ENCODE results near the gene DNM1. TPM values are rescaled to one million over a fixed set of nuclear protein-coding genes. Genes with fewer than 3 reads are reported as not detected.
A peak's percentile ranks its signal among the peaks of the same experiment; 100 is the strongest.

The DNM1 gene
- polyA plus RNA-seq (2013, experiment 1 of 2; ENCODE audit: insufficient read length): 76.5 TPM
- 82.4 TPM for polyA plus RNA-seq (2013, experiment 2 of 2; ENCODE audit: insufficient read length)

DNA sequence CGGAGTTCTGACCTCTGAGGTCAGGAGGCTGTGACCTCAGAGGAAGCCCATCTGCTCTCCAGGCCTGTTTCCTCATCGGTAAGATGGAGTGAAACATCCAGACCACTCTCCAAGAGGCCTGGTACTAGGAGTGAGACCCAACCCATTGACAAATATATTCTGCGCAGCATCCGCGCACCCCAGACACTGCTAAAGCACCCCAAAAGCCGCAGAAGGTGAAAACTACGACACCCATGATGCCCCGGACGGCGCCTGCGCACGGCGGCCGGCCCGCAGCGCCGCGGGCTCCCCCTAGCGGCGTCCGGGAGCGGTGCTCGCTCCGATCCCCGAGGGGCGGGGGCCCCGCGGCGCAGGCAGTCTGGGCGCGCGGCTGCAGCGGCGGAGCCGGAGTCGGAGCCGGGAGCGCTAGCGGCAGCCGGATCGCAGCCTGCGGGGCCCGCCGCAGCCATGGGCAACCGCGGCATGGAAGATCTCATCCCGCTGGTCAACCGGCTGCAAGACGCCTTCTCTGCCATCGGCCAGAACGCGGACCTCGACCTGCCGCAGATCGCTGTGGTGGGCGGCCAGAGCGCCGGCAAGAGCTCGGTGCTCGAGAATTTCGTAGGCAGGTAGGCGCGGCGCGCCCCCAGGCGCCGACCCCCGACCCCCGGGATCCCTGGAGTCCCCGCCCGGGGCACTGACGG, at the start of gene DNM1:
Gene DNM1 (plus strand): TSS at position 356 of the 683 bp plus-strand sequence. CDS start 92 bp downstream, at position 448.
- peak; percentile 63 for DNase-seq

DNA sequence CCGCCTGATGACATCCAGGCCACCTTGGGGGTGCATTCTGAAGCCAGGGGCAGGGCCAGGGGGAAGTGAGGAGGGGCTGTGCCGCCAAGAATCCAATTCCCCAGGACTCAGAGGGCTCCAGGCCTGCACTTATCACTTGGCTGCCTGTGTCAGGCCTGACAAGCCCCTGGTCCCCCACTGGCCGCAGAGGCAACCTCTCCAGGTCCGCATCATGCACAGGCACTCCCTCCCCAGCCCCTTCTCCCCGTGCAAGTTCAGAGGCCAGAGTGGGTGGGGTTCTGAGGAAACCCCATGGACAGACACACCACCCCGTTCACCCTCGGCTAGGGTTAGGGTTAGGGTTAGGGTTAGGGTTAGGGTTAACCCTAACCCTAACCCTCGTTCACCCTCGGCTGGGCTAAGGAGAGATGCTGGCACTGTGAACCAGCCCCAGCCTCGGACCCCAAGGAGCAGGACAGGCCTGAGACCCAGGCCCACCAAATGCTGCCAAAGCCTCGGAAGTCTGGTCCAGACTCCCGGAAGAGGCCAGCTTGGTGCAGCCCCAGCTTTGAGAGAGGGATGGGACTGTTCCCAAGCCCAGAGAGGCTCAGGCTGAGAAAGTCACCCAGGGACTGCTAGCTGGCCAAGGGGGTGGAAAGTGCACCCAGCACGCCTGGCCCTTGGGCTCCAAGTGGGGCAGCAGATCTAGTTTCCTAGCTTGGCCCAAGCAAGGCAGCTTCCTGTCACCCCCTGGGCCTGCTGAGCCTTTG, 49.1 kb upstream of the DNM1 start:
- no peak for DNase-seq

DNA sequence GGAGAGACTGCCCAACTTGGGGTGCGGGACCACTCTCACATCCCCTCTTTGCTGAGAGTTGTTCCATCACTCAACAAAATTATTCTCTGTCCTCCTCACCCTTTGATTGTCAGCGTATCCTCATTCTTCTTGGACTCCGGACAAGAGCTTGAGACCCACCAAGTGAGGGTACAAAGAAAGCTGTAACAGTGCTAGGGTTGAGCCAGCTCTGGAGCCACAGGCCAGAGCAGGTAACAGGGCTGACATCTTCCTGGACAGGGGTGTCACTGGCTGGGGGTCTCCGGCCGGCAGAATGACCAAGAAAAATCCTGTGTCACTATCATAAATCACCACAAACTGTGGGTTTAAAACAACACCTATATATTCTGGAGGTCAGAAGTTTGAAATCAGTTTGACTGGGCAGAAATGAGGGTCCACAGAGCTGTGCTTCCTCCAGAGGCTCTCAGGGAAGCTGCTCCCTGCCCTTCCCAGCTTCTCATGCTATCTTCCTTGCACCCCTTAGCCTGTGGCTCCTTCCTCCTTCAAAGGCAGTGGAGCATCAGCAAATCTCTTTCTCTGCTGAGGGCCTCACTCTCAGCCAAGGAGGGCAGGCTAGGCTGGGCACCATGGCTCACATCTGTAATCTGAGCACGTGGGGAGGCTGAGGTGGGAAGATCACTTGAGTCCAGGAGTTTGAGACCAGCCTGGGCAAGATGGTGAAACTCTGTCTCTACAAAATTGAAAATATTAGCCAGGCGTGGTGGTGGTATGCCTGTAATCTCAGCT, 47.3 kb upstream of the DNM1 start:
- no peak for DNase-seq

DNA sequence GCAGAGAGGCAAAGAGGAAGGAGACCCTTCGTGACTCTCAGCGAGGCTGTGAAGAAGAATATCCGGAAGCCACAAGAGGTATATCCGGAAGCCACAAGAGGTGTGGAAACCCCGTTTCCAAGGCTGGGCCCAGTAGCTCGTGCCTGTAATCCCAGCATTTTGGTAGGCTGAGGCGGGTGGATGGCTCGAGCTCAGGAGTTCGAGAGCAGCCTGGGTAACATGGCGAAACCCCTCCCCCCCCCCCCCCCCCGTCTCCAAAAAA, 43.7 kb upstream of the DNM1 start:
- no peak for DNase-seq

DNA sequence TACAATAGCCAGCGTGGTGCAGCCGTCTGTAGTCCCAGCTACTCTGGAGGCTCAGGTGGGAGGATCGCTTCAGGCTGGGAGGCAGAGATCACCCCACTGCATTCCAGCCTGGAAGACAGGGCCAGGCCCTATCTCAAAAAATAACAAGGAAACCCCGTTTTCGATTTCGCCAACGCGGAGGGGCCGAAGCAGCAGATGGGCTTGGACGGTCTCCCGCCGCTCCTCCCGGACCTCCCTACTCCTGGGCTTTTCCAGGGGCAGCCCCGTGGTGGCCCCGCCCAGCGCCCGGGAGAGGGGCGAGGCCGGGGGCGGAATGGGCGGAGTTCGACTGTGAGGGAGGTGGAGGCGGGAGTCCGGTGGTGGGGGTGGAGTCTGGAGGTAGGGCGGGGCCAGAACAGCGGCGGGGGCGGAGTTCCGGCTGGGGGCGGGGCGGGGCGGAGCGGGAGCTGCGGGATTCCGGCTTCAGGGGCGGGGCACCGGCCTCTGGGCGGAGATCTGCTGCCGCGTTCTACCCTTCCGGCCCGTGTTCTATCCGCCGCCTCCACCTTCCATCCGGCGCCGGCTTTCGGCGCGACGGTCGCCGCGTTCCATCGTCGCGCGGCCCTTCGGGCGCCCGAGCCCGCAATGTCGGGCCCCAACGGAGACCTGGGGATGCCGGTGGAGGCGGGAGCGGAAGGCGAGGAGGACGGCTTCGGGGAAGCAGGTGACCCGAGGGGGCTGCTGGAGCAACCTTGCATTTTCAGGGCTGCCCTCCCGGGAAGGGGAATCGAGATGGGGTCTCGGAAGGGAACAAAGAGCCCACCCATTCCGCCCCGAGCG, 43.2 kb upstream of the DNM1 start, which contains the start of gene BBLN:
Gene BBLN (plus strand): TSS at position 482 of the 819 bp plus-strand sequence. CDS start 143 bp downstream, at position 625.
- DNase-seq: peak; percentile 94

DNA sequence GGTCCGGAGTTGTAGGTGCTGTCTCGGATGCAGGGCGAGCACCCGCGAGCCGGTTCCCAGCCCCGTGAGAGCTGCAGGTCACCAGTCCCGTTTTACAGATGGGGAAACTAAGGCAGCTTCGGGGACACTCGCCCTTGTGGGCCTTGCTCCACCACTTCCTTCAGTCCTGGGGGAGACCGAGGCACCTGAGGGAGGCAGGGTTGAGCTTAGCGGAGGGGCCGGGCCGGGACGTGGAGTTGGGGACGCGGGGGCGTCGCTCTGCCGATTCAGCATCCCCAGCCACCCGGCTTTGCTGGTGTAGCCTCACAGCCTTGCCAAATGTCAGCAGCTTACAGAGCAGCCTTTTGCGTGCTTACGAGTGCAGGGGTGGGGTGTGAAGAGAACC, 42.6 kb upstream of the DNM1 start:
- DNase-seq: no peak

DNA sequence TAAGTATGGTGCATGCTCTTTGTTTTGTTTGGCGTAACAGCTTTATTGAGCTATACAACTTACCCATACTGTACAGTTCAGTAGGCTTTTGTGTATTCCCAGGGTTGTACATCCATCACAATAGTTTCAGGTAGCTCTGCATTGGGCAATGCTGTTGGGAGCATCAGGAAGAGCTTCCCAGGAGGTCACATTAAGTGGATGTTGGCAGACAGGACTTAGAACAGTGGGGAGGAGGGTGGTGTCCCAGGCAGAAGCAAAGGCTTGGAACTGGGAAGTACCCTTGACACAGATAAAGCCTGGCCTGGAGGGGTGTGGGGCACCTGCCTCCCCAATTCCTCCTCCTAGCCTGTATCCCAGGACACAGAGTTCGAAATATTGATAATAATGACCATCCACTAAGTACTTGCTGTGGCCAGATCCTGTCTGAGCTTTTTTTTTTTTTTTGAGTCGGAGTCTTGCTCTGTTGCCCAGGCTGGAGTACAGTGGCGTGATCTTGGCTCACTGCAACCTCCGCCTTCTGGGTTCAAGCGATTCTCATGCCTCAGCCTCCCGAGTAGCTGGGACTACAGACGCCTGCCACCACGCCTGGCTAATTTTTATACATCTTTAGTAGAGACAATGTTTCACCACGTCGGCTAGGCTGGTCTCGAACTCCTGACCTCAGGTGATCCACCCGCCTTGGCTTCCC, 41.8 kb upstream of the DNM1 start:
- no peak for DNase-seq

DNA sequence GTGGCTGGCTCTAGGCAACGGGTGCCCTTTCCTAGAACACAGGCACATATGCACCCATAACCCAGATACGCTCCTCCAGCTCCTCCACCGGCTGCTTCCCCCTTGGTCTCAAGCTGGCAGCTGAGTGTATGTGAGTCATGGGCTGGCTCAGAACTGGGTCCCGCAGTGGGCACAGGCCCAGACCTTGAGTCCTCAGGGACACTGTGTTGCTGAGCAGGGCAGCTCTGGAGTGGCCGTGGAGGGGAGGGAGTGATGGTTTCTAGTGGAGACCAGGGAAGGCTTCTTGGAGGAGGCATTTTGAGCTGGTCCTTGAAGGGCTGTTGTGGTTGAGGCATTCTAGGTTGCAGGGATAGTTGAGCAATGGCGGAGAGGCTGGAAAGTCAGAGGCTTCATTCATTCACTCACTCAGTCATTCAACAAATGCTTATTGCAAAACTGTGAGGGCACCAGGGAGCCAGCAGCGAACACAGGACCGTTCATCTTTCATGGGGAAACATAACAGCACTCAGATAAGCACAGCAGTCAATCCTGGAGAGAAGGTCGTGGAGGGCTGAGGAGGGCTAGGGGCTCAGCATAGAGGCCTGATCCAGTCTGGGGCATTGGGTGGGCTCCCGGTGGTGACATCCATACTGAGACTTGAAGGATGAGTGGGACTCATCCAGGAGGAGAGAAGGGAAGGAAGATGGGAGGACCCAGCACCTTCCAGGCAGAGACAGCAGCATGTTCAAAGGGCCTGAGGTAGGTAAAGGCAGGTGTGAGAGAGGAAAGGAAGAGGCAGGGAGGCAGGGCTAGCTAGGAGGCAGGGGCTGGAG, 40.8 kb upstream of the DNM1 start:
- DNase-seq: no peak

DNA sequence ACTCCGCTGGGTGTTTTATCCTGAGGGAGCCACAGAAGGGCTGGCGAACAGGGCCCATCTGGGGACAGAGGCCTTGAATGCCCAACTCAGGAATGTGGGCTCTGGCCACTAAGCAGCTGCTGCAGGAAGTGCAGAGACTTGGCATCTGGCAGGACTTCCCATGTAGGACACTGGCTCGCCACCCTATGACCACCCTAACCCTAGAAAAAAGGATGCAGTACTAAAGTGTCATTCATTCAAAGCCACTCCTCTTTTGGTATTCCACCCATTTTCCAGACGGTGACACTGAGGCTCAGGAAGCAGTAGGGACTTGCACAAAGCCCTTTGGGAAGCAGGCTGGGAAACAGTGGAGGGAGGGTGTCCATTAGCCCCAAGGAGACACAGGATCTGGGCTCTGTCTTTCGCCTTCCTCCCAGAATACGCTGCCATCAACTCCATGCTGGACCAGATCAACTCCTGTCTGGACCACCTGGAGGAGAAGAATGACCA, 40.1 kb upstream of the DNM1 start:
- no peak for DNase-seq

DNA sequence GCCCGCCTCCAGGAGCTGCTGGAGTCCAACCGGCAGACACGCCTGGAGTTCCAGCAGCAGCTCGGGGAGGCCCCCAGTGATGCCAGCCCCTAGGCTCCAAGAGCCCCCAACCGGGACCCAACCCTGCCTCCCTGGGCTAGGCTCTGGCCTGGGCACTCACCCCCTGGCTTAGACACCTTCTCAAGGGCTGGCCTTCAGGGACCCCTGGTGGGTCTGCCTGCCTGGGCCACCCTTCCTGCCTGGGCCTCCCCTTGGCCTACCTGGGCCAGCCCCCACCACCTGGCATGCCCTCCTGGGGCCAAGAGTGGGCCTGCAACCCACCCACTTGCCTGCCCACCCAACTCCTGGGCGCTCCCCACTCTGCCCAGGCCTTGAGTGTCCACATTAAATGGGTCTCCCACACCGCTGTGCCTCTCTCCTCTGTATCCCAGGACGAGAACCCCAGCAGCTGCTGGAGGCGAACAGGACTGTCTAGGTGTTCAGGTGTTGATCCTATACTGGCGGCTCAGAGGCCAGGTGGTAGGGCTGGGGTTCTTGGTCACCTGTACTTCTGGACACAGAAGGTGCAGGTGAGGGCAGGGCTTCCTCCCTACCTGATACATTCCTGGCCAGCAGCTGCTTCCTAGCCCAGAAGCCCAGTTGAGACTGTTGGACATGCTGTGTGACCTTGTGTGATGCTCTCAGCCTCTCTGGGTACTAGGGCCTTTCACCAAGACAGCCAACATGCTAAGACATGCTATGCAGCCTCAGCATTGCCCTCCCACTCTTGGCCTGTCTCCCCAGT, 39.5 kb upstream of the DNM1 start:
- no peak for DNase-seq

DNA sequence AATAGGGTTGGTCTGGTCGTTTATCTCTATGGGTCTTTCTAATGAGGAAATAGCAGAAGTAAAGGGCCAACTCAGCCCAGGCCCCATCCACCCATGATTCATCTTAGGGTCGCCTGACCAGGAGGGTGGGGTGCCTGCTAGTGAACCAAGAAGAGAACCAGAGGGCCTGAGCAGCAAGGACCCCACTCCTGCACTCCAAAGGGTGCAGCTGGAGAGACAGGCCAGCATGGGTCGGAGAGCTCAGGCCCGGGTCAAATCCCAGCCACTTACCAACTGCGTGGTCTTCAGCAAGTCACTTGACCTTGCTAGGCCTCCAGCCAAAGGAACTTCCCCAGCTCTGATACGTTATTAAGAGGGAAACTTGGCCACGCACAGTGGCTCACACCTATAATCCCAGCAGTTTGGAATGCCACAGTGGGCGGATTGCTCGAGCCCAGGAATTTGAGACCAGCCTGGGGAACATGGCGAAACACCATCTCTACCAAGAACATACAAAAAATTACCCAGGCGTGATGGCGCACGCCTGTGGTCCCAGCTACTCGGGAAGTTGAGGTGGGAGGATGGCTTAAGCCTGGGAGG, 38.8 kb upstream of the DNM1 start:
- no peak for DNase-seq

DNA sequence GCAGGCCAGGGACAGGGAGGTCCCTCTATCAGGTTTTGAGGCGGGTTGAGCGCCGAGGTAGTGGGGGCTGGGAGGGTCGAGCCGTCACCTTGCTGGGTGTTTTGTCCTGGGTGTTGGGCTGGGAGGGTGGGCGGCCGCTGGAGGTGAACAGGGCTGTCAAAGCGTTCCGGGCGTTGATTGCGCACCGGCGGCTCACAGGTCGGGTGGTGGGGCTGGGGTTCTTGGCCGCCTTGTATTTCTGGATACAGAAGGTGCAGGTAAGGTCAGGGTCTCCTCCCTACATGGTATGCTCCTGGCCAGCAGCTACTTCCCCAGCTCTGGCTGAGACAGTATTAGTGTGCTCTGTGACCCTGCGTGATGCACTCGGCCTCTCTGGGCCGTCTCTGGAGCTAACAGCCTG, 37.0 kb upstream of the DNM1 start:
- no peak for DNase-seq

DNA sequence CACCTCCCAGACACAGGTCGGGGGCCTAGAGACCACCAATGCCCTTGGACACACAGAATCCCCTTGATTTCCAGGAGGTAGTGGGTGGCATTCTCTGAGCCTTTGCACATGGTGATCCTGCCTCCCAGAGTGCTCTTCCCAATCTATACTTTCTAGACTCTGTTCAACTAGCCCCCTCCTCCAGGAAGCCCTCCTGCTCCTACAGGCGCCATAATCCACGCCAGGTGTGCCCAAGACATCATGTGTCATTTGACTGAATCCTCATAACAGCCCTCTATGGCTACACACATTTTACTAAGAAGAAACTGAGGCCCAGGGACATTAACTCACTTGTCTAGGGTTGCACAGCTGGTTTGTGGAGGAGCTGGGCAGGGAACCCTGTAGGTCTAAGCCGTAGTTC, 36.0 kb upstream of the DNM1 start:
- DNase-seq: no peak

DNA sequence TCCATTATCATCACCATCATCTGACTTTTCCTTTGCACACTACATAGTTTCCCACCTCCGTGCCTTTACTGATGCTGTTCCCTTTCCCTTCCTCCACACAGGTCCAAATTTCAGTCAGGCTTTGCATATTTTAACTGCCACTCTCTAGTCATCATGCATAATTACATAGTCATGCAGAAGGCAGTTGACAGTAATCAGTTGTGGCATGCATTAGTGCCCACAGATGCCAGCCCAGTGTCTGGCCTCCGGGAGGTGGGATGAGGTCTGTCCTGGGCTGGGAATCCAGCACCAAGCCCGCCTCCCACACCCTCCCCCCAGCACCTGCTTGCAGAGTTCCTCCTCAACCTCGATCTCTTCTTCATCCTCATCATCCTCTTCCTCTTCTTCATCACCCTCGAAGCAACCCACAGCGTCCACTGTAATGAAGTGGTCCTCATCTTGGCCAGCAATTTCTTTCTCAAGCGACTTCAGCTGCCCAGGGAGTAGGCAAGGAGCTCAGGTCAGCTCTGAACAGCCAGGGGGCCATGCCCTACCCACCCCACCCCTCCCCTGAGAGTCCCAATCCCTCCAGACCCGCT, 34.4 kb upstream of the DNM1 start:
- no peak for DNase-seq

DNA sequence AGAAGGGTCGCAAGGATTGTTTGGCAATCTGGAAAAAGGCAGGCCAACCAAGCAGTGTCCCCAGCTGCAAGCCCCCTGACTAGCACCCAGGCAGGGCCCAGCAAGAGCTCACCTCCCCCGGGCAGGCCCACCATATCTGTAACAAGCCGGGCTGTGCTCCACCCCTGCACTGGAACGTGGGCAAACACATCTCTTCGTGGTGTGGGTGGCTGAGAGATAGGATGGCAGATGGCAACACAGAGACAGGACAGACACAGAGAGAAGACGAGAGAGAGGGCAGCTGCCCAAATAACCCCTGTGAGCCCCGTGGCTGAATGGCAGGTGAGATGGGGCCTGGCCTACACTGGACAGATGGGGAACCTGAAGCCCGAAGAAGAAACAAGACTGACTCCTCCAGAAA, 33.7 kb upstream of the DNM1 start:
- no peak for DNase-seq

DNA sequence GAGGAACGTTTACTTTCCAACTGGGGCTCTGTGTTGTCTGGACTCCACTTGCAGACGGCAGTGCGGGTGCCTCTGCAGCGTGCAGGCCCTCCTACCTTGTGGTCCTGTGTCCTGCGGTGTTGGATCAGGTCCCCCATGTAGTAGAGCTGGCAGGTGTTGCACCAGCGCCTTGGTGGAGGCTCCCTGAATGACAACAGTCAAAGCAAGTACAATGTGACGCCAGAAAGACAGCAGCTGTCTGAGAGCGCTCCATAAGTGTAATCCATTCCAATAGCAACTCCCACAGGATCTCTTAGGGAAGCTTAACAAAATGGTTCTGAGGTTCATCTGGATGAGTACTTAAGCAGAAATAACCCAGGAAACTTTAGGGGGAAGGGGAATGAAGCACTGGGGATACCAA, 33.3 kb upstream of the DNM1 start:
- DNase-seq: no peak

DNA sequence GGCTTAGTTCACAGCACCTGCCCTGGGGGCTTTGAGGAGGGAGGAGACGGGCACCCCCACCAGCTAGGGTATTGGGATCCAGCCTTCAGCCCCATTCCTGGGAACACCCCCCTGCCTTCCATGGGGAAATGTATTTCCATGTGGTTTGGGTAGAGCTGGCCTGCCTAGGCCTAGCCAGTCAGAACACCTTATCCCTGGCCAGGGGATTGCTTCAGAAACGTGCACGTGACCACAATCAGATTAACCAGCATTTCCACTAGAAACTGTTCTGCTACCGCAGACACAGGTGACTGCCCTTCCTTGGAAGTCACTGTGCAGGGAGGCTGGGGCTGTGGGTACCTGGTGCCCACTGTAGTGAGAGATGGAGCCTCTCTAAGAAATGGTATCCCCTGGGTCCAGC, 29.1 kb upstream of the DNM1 start:
- no peak for DNase-seq

DNA sequence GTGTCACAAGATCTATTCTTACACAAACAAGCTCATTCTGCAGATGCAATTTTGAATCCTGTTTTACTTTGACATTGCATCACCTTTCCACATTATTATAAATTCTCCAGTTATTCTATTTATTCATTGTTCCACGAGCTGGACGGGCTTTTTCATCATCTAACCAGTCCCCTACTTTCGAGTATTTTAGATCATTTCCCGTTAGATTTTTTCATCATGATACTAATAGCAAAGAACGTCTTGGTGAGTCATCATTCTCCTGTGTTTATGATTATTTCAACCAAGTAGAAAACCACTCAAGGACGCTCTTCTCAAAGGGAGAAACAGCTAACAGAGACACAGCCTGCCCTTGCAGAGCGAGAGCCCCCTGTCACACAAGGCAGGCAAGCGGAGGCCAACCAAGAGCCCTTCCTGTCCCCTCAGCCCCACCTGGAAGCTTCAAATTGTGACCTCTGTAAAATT, 28.0 kb upstream of the DNM1 start:
- peak; percentile 20 for DNase-seq

DNA sequence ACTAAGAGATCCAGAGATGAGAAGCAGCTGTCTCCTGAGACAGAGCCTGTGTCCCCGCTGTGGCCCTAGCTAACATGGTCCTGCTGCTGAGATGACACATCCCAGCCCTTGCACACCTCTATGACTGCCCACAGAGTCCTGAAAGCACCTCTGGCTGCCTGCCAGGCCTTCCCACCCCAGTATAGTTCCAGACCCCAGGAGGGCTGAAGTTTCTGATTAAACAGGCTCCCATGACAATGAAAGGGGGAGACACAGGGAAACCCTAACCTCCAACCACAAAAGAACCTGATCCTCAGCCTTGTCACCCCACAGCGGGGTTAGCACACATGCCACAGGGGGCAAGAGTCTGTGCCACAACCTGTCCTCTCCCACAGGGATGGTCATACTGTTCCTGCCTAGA, 27.5 kb upstream of the DNM1 start:
- no peak for DNase-seq

Measured in fibroblast of skin of abdomen (primary cell).